GM18868 (cell line): ENCODE data around the gene BTBD9.

Source experiments
- ATAC-seq: cut with Tn5 transposase; IDR thresholded peaks from one replicate; pipeline ENCODE4 v1.9.1; 2021; ENCODE audit warnings: mild to moderate bottlenecking, moderate library complexity; ENCODE audit not compliant: unreplicated experiment

The BTBD9 gene

GRCh38 chr6:38153798-38154345 lies 485.9 kb downstream of the BTBD9 start:
- ATAC-seq: no peak

GRCh38 chr6:38153076-38153797 lies 486.5 kb downstream of the BTBD9 start:
- ATAC-seq: no peak

- no peak for ATAC-seq
Measured at GRCh38 chr6:38152620-38153019, 487.1 kb downstream of the BTBD9 start.

- no peak for ATAC-seq
Measured at GRCh38 chr6:38151580-38152500, 487.9 kb downstream of the BTBD9 start.

- ATAC-seq: no peak
Measured at GRCh38 chr6:38150681-38151296, 488.9 kb downstream of the BTBD9 start.

- ATAC-seq: no peak
Measured at GRCh38 chr6:38150021-38150420, 489.7 kb downstream of the BTBD9 start.

GRCh38 chr6:38149531-38149930 lies 490.2 kb downstream of the BTBD9 start:
- no peak for ATAC-seq

- ATAC-seq: no peak
Measured at GRCh38 chr6:38148606-38149005, 491.1 kb downstream of the BTBD9 start.

GRCh38 chr6:38146734-38147027 lies 493.0 kb downstream of the BTBD9 start:
- ATAC-seq: no peak

GRCh38 chr6:38146021-38146733 lies 493.6 kb downstream of the BTBD9 start:
- no peak for ATAC-seq

- ATAC-seq: no peak
Measured at GRCh38 chr6:38144365-38144945, 495.3 kb downstream of the BTBD9 start.

GRCh38 chr6:38143191-38144150 lies 496.3 kb downstream of the BTBD9 start:
- no peak for ATAC-seq

- peak; percentile 54 for ATAC-seq
Measured at GRCh38 chr6:38142178-38142902, 497.4 kb downstream of the BTBD9 start.

GRCh38 chr6:38141716-38142115 lies 498.0 kb downstream of the BTBD9 start:
- ATAC-seq: no peak

GRCh38 chr6:38141085-38141484 lies 498.6 kb downstream of the BTBD9 start:
- no peak for ATAC-seq

GRCh38 chr6:38138374-38138773 lies 501.4 kb downstream of the BTBD9 start:
- ATAC-seq: no peak

- ATAC-seq: no peak
Measured at GRCh38 chr6:38137608-38138265, 502.0 kb downstream of the BTBD9 start.

- no peak for ATAC-seq
Measured at GRCh38 chr6:38136547-38136946, 503.2 kb downstream of the BTBD9 start.
